PFSK-1 (cell line): Measurements from ENCODE around the gene SUSD4.

Experiments used
- REST ChIP-seq, 2 experiments: IDR thresholded peaks; 2 replicates each; pipeline versions ENCODE4 v1.6.1 to v1.8.0; 2011 to 2012; ENCODE audit warnings: low read depth in 2 of 2, low read length in 2 of 2, control low read depth in 1 of 2, inconsistent platforms in 1 of 2, mild to moderate bottlenecking in 1 of 2, moderate library complexity in 1 of 2; ENCODE audit not compliant: insufficient read depth in 1 of 2
- SIN3A ChIP-seq: IDR thresholded peaks from 2 replicates; pipeline ENCODE4 v1.6.1; 2012; ENCODE audit warnings: mild to moderate bottlenecking, low read length, moderate library complexity, borderline replicate concordance; ENCODE audit not compliant: insufficient read depth

GRCh38 chr1:223312705-223313414 is 51.1 kb downstream of the SUSD4 start:
- TF ChIP-seq SIN3A = no peak
- no peak for TF ChIP-seq REST (IDR thresholded peaks at IDR 0.05; ENCODE audit: insufficient read depth in 1 of 2, low read depth in 2 of 2, low read length in 2 of 2)
